ACC112 (cell line): ENCODE data around the gene KDM4B.

ENCODE experiments used
- H2AFZ ChIP-seq: fragments of 200-600 bp; sonication (generic); one replicate; pipeline ENCODE4 v1.6.0; 2017; ENCODE audit warnings: antibody characterized with exemption, low read length; ENCODE audit not compliant: unreplicated experiment
- H3K27ac ChIP-seq: fragments of 200-600 bp; sonication (generic); 2 replicates; pipeline ENCODE4 v1.5.1; 2014; ENCODE audit warnings: low read depth, mild to moderate bottlenecking, antibody characterized with exemption, low read length, moderate library complexity
- H3K27me3 ChIP-seq: fragments of 200-600 bp; sonication (generic); 2 replicates; pipeline ENCODE4 v1.6.1; 2014; ENCODE audit warnings: mild to moderate bottlenecking, antibody characterized with exemption, low read length, moderate library complexity, mixed read lengths; ENCODE audit not compliant: insufficient read depth
- H3K36me3 ChIP-seq: fragments of 200-600 bp; sonication (generic); 2 replicates; pipeline ENCODE4 v1.6.1; 2016; ENCODE audit warnings: mild to moderate bottlenecking, antibody characterized with exemption, low read length, moderate library complexity, mixed read lengths; ENCODE audit not compliant: insufficient read depth
- H3K4me1 ChIP-seq: fragments of 200-600 bp; sonication (generic); one replicate; pipeline ENCODE4 v1.6.1; 2016; ENCODE audit warnings: low read length, mixed read lengths; ENCODE audit not compliant: insufficient read depth, unreplicated experiment, control insufficient read depth
- H3K4me3 ChIP-seq: fragments of 200-600 bp; sonication (generic); 2 replicates; pipeline ENCODE4 v1.5.1; 2014; ENCODE audit warnings: mild to moderate bottlenecking, low read depth, low read length
- H3K79me2 ChIP-seq: fragments of 200-600 bp; sonication (generic); one replicate; pipeline ENCODE4 v1.6.0; 2016; ENCODE audit warnings: low read length; ENCODE audit not compliant: control insufficient read depth, unreplicated experiment, insufficient read depth

The KDM4B gene

GRCh38 chr19:5109560-5109959 lies 140.6 kb downstream of the KDM4B start:
- no peaks in the 10 kb centered on the region for H3K79me2 ChIP-seq
- no peaks in the 10 kb centered on the region for H3K36me3 ChIP-seq

DNA sequence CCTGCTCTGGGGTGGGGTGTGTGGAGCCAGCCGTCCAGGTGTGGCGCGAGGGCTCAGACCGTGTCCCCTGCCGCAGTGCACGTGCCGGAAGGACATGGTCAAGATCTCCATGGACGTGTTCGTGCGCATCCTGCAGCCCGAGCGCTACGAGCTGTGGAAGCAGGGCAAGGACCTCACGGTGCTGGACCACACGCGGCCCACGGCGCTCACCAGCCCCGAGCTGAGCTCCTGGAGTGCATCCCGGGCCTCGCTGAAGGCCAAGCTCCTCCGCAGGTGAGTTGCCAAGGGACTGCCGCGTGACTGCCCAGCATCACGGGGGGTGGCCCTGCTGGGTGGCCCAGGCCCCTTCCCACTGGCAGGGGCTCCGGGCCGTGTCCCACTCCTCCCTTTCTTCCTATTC lies 141.6 kb downstream of the KDM4B start:
- Histone ChIP-seq H3K27me3 (no peaks in the 10 kb centered on the region), H3K79me2 (no peaks in the 10 kb centered on the region), H3K4me3 (no peak overlapping the region), H3K4me1 (no peaks in the 10 kb centered on the region), H2AFZ (no peak overlapping the region), H3K27ac (no peak overlapping the region), H3K36me3 (no peaks in the 10 kb centered on the region)

More at GRCh38 chr19:5109560-5109959, 140.6 kb downstream of the KDM4B start:
- no peak overlapping the region for H2AFZ ChIP-seq
- no peaks in the 10 kb centered on the region for H3K4me1 ChIP-seq
- no peaks in the 10 kb centered on the region for H3K27me3 ChIP-seq
- no peak overlapping the region for H3K4me3 ChIP-seq
- no peak overlapping the region for H3K27ac ChIP-seq

DNA sequence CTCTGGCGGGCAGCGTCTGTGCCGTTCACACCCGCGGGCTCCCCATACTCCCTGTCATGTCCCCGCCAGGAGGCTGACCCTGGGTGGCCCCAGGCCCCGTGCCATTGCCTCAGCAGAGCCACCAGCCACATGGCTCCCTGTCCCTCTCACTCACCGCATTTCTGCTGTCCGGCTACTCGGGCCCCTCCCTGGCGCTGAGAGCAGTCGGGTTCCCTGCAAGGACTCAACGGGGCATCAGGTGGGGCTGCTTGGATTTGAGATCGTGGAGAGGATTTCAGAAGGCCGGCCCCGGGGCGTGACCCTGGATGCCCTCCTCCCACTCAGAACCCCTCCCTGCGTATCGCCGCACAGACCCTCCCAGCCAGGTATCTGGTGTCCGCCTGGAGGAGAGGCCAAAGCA lies 142.1 kb downstream of the KDM4B start:
- no peak overlapping the region for H3K27ac ChIP-seq
- no peaks in the 10 kb centered on the region for H3K27me3 ChIP-seq
- no peaks in the 10 kb centered on the region for H3K79me2 ChIP-seq
- H2AFZ ChIP-seq = no peak overlapping the region
- no peaks in the 10 kb centered on the region for H3K36me3 ChIP-seq
- no peaks in the 10 kb centered on the region for H3K4me1 ChIP-seq
- no peak overlapping the region for H3K4me3 ChIP-seq

DNA sequence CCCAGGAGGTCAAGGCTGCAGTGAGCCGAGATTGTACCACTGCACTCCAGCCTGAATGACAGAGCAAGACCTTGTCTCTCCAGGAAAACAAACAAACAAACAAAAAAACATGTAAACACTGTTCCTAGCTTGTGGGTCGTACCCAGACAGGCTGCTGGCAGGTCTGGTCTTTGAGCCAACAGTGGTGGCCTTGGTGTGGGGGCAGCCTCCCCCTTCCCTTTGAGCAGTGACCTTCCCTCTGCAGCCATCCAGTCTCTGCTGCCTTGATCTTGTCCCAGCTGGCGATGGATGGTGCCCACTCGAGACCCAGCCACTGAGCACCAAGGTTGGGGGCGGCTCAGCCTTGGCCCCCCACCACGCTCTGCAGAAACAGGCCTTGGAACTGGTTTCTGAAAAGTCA lies 143.3 kb downstream of the KDM4B start:
- Histone ChIP-seq H3K4me1 (no peaks in the 10 kb centered on the region), H2AFZ (no peak overlapping the region), H3K27ac (no peak overlapping the region), H3K4me3 (no peak overlapping the region), H3K79me2 (no peaks in the 10 kb centered on the region), H3K27me3 (no peaks in the 10 kb centered on the region), H3K36me3 (no peaks in the 10 kb centered on the region)

- Histone ChIP-seq H3K27me3 (no peaks in the 10 kb centered on the region), H3K36me3 (no peaks in the 10 kb centered on the region), H3K4me1 (no peaks in the 10 kb centered on the region), H3K27ac (no peak overlapping the region), H3K79me2 (no peaks in the 10 kb centered on the region), H3K4me3 (no peak overlapping the region), H2AFZ (no peak overlapping the region)
These were observed 144.0 kb downstream of the KDM4B start for GRCh38 chr19:5112681-5113575.

- Histone ChIP-seq H2AFZ (no peak overlapping the region), H3K36me3 (no peaks in the 10 kb centered on the region), H3K27me3 (no peaks in the 10 kb centered on the region), H3K4me3 (no peak overlapping the region), H3K4me1 (no peaks in the 10 kb centered on the region), H3K27ac (no peak overlapping the region), H3K79me2 (no peaks in the 10 kb centered on the region)
These were observed 145.0 kb downstream of the KDM4B start for GRCh38 chr19:5113633-5114586.

GRCh38 chr19:5114727-5115126 lies 145.8 kb downstream of the KDM4B start:
- no peak overlapping the region for H3K4me3 ChIP-seq
- no peak overlapping the region for H3K27ac ChIP-seq

DNA sequence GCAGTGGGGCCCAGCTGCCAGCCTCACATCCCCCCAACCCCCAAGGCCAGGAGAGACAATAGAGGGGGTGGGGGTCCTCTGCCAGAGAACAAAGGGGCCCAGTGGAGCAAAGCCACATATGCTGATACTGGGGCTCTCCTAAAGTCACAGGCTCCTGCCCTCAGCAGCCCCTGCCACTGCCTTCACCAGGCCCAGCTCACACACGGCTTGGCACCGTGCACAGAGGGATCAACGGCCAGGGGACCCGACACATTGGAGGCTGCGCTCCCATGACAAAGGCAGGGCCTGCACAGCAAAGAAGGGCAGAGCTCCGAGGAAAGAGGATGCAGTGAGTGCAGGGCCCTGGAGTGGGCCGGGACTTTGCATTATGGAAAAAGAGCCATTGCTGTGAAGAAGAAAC lies 146.4 kb downstream of the KDM4B start:
- Histone ChIP-seq H3K4me1 (no peaks in the 10 kb centered on the region), H2AFZ (no peak overlapping the region), H3K27me3 (no peaks in the 10 kb centered on the region), H3K36me3 (no peaks in the 10 kb centered on the region), H3K4me3 (no peak overlapping the region), H3K79me2 (no peaks in the 10 kb centered on the region), H3K27ac (no peak overlapping the region)

More at GRCh38 chr19:5114727-5115126, 145.8 kb downstream of the KDM4B start:
- H3K4me1 ChIP-seq = no peaks in the 10 kb centered on the region
- no peaks in the 10 kb centered on the region for H3K36me3 ChIP-seq
- no peaks in the 10 kb centered on the region for H3K79me2 ChIP-seq
- no peaks in the 10 kb centered on the region for H3K27me3 ChIP-seq
- H2AFZ ChIP-seq = no peak overlapping the region

DNA sequence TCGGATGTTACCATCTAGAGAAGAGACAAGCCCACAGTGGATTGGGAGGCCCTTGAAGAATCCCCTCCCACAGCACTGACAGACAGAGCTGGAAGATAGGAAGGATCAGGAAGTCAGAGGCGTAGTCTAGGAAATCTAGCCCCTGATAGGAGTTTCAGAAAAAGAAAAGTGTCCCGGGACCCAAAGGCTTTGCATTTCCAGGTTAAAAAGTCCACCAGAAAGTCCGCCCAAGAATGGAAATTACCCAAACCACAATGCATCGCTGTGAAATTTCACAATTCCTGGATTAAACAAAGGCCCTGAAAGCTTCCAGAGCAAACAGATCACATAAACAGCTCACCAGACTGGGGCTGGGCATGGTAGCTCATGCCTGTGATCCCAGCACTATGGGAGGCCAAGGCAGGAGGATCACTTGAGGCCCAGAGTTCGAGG lies 146.9 kb downstream of the KDM4B start:
- Histone ChIP-seq H2AFZ (no peak overlapping the region), H3K27ac (no peak overlapping the region), H3K79me2 (no peaks in the 10 kb centered on the region), H3K27me3 (no peaks in the 10 kb centered on the region), H3K4me1 (no peaks in the 10 kb centered on the region), H3K4me3 (no peak overlapping the region), H3K36me3 (no peaks in the 10 kb centered on the region)

DNA sequence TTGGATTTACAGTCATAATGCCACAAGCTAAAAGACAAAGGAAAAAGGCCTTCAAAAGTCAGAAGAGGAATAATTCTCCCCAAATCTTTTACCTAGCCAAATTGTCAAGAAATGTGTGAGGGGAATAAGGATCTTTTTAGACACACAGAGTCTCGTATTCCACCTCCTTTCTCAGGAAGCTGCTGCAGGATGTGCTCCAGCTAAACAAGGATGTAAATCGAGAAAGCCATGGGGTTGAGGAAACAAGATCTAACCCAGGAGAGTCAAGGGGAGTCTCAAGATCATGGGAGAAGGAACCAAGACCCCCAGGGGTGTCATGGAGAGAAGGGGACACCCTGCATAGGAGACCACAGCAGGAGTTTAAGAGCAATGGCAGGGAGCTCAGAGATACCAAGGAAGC lies 147.4 kb downstream of the KDM4B start:
- Histone ChIP-seq H3K79me2 (no peaks in the 10 kb centered on the region), H3K4me3 (no peak overlapping the region), H3K4me1 (no peaks in the 10 kb centered on the region), H2AFZ (no peak overlapping the region), H3K27me3 (no peaks in the 10 kb centered on the region), H3K36me3 (no peaks in the 10 kb centered on the region), H3K27ac (no peak overlapping the region)
